ENCODE measurements around the gene SMIM1. TPM values are rescaled to one million over a fixed set of nuclear protein-coding genes. Genes with fewer than 3 reads are reported as not detected.
A peak's percentile ranks its signal among the peaks of the same experiment; 100 is the strongest.
"Not testable (repeated sequence)": the region's sequence is repeated elsewhere in the genome, so short reads cannot be mapped to it uniquely, and the experiment has no call there.

SMIM1 gene
- total RNA-seq, 3 donors from 2014 or later (not counting 1 experiment from before 2014, with no cell fraction given), result 0.78 to 2.6 (median 1.6) TPM

DNA sequence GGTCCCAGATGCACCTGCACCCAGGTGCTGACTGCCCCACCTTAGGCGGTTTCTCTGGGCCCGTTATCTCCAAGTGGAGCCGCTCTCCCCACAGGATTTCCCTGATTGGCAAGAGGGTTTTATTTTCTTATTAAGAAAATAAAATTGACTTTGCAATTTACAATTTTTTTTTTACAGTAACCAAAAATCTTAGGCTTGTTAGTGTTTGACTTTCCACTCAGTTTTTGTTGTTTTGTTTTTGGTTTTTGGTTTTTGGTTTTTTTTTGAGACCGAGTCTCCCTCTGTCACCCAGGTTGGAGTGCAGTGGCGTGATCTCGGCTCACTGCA is 25.1 kb upstream of the SMIM1 start:
- DNase-seq (no peak), ATAC-seq (no peak)
- no peak for TF ChIP-seq CTCF (IDR thresholded peaks at IDR 0.05)
- Histone ChIP-seq H3K27me3 (ENCODE audit: control insufficient read depth, insufficient read depth, low read length) (no peaks in the 10 kb centered on the region), H3K27ac (ENCODE audit: low read length) (no peak overlapping the region), H3K4me1 (ENCODE audit: control insufficient read depth, insufficient read depth, low read length) (peaks cover 17% of the 10 kb centered on the region), H3K36me3 (ENCODE audit: control insufficient read depth, insufficient read depth, low read length) (peaks cover 3% of the 10 kb centered on the region), H3K4me3 (ENCODE audit: low read length) (peak overlapping the region; percentile 53), H3K9me3 (ENCODE audit: control insufficient read depth, insufficient read depth, low read length) (no peaks in the 10 kb centered on the region)
- Mint-ChIP-seq H3K27ac (peak overlapping the region; percentile 38 to 79), H3K4me1 (peaks cover 24 to 32% of the 10 kb centered on the region in 2 donors), H3K27me3 (ENCODE audit: low read depth in 2 of 2) (peaks cover 0 to 10% of the 10 kb centered on the region in 2 donors), H3K4me3 (peak overlapping the region; percentile 71), H3K9me3 (no peaks in the 10 kb centered on the region), H3K36me3 (no peaks in the 10 kb centered on the region)
- intact Hi-C loops (cut with micrococcal nuclease), result no loop called here
- WGBS (ENCODE audit: insufficient coverage), result 77% methylated on average over 2 of the region's 6 CpGs

GRCh38 chr1:3747903-3748302 is 24.6 kb upstream of the SMIM1 start:
- no peaks in the 10 kb centered on the region for H3K27me3 ChIP-seq (ENCODE audit: control insufficient read depth, insufficient read depth, low read length)
- Mint-ChIP-seq H3K9me3 (no peaks in the 10 kb centered on the region), H3K4me1 (peaks cover 24 to 32% of the 10 kb centered on the region in 2 donors), H3K27ac (peak overlapping the region; percentile 38 to 79), H3K36me3 (no peaks in the 10 kb centered on the region), H3K4me3 (peak overlapping the region; percentile 71), H3K27me3 (ENCODE audit: low read depth in 2 of 2) (peaks cover 0 to 10% of the 10 kb centered on the region in 2 donors)
- H3K4me1 ChIP-seq (ENCODE audit: control insufficient read depth, insufficient read depth, low read length), result peaks cover 17% of the 10 kb centered on the region
- DNase-seq (no peak), ATAC-seq (no peak)
- peaks cover 3% of the 10 kb centered on the region for H3K36me3 ChIP-seq (ENCODE audit: control insufficient read depth, insufficient read depth, low read length)
- no peak overlapping the region for H3K27ac ChIP-seq (ENCODE audit: low read length)
- no peak for TF ChIP-seq CTCF (IDR thresholded peaks at IDR 0.05)
- H3K4me3 ChIP-seq (ENCODE audit: low read length), result no peak overlapping the region
- H3K9me3 ChIP-seq (ENCODE audit: control insufficient read depth, insufficient read depth, low read length), result no peaks in the 10 kb centered on the region
- WGBS (ENCODE audit: insufficient coverage), result 88% methylated on average over 11 of the region's 13 CpGs
- intact Hi-C loops (cut with micrococcal nuclease), result no loop called here

DNA sequence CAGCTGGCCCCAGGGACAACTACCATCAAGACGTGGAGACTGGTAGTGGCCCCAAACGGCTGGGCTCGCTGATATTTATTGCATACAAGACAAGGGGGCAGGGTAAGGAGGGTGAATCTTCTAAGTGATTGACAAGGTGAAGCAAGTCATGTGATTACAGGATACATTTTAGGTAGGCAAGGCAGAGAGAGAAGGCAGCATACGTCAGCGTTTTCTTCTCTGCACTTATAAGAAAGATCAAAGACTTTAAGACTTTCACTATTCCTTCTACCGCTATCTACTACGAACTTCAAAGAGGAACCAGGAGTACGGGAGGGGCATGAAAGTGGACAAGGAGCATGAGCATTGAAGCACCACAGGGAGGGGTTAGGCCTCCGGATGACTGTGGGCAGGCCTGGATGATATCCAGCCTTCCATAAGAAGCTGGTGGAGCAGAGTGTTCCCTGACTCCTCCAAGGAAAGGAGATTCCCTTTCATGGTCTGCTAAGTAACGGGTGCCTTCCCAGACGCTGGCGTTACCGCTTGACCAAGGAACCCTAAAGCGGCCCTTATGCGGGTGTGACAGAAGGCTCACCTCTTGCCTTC is 24.1 kb upstream of the SMIM1 start:
- H3K9me3 ChIP-seq (ENCODE audit: control insufficient read depth, insufficient read depth, low read length); H3K27me3 ChIP-seq (ENCODE audit: control insufficient read depth, insufficient read depth, low read length); intact Hi-C loops (cut with micrococcal nuclease); H3K27ac ChIP-seq (ENCODE audit: low read length); H3K36me3 Mint-ChIP-seq; H3K36me3 ChIP-seq (ENCODE audit: control insufficient read depth, insufficient read depth, low read length); DNase-seq; ATAC-seq; H3K9me3 Mint-ChIP-seq; H3K4me3 ChIP-seq (ENCODE audit: low read length): not testable (repeated sequence)
- peaks cover 17% of the 10 kb centered on the region for H3K4me1 ChIP-seq (ENCODE audit: control insufficient read depth, insufficient read depth, low read length)
- Mint-ChIP-seq H3K4me3 (peak overlapping the region; percentile 71), H3K27ac (peak overlapping the region in 1 of 2 donors; percentile 79), H3K27me3 (ENCODE audit: low read depth in 2 of 2) (peaks cover 0 to 10% of the 10 kb centered on the region in 2 donors), H3K4me1 (peaks cover 19 to 32% of the 10 kb centered on the region in 2 donors)
- 90% methylated on average over 12 of the region's 15 CpGs for WGBS (ENCODE audit: insufficient coverage)

DNA sequence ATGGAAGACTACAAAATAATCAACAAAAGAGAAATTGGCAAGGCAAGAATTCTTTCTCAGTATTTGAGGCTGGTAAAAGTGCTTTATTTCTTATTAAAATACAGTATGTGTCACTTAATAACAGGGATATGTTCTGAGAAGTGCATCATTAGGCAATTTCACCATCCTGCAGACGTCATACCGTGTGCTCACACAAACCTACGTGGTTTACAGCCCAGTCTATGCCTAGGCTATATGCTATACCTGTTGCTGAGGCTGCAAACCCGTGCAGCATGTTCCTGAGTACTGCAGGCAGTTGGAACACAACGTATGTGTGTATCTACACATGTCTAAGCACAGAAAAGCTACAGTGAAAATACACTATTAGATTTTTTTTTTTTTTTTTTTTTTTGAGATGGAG is 23.0 kb upstream of the SMIM1 start:
- Mint-ChIP-seq H3K36me3 (no peaks in the 10 kb centered on the region), H3K4me3 (no peak overlapping the region), H3K9me3 (no peaks in the 10 kb centered on the region), H3K4me1 (peaks cover 19 to 31% of the 10 kb centered on the region in 2 donors), H3K27me3 (ENCODE audit: low read depth in 2 of 2) (peaks cover 0 to 10% of the 10 kb centered on the region in 2 donors), H3K27ac (no peak overlapping the region)
- Histone ChIP-seq H3K36me3 (ENCODE audit: control insufficient read depth, insufficient read depth, low read length) (no peaks in the 10 kb centered on the region), H3K27me3 (ENCODE audit: control insufficient read depth, insufficient read depth, low read length) (no peaks in the 10 kb centered on the region), H3K4me1 (ENCODE audit: control insufficient read depth, insufficient read depth, low read length) (peaks cover 17% of the 10 kb centered on the region), H3K4me3 (ENCODE audit: low read length) (no peak overlapping the region), H3K9me3 (ENCODE audit: control insufficient read depth, insufficient read depth, low read length) (no peaks in the 10 kb centered on the region), H3K27ac (ENCODE audit: low read length) (no peak overlapping the region)
- DNase-seq, result no peak
- 76% methylated on average over 5 of the region's 5 CpGs for WGBS (ENCODE audit: insufficient coverage)
- TF ChIP-seq CTCF (IDR thresholded peaks at IDR 0.05), result no peak
- no peak for ATAC-seq
- intact Hi-C loops (cut with micrococcal nuclease), result no loop called here

All from natural killer cell (primary cell).